GM12891 (cell line): Measurements from ENCODE around the gene PGS1.

Experiments
- PAX5 ChIP-seq: IDR thresholded peaks from 2 replicates; pipeline ENCODE4 v1.6.1; 2011; ENCODE audit warnings: low read length, moderate library complexity, mild to moderate bottlenecking; ENCODE audit not compliant: insufficient read depth, severe bottlenecking
- POLR2A ChIP-seq: IDR thresholded peaks from 2 replicates; pipeline ENCODE4 v1.6.1; 2011; ENCODE audit warnings: low read depth, low read length, control low read depth
- POLR2AphosphoS5 ChIP-seq: IDR thresholded peaks from 2 replicates; pipeline ENCODE4 v1.6.1; 2011; ENCODE audit warnings: low read depth, low read length, control low read depth
- POU2F2 ChIP-seq: IDR thresholded peaks from 2 replicates; pipeline ENCODE4 v1.6.1; 2011; ENCODE audit warnings: low read depth, mild to moderate bottlenecking, control low read depth, low read length, moderate library complexity
- TAF1 ChIP-seq: IDR thresholded peaks from 2 replicates; pipeline ENCODE4 v1.6.1; 2011; ENCODE audit warnings: low read depth, low read length, control low read depth

DNA sequence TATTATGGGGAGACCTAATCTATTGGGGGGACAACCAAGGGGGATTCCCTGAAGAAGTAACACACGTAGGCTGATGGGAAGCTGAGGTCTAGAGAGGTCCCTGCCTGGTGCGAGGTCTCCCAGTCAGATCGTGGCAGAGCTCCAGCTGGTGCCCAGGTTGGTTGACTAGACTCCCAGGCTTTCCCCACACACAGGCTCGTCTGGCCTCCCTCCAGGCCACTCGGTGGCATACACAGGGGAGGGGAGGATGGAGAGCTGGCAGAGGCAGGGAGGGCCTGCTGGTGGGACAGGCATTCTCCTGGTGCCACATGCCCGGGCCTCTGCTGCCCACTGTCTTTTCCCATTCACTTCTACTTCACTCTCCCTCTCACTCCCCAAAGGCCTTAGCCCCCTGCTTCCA, 10.1 kb upstream of the PGS1 start:
- TF ChIP-seq POLR2AphosphoS5 (no peak), POLR2A (no peak), TAF1 (no peak), POU2F2 (no peak), PAX5 (no peak)
